Psoas muscle (tissue), 8 donors: ENCODE data around the gene ENPP3. TPM values are rescaled to one million over a fixed set of nuclear protein-coding genes. Genes with fewer than 3 reads are reported as not detected.

Experiments used
- ATAC-seq, 4 donors: fragments of 200-7000 bp; cut with Tn5 transposase; one replicate each; pipeline ENCODE4 v1.9.1; 2020; ENCODE audit warnings: moderate library complexity in 3 of 4, mild to moderate bottlenecking in 2 of 4
- DNase-seq, 2 donors: peaks; one replicate each; pipeline ENCODE4 v3.0.0-alpha.2; 2020
- H3K27ac ChIP-seq: fragments of 200-600 bp; one replicate; pipeline ENCODE4 v1.8.0; 2022
- H3K27me3 ChIP-seq, 3 donors: fragments of 200-600 bp in 1 of 3; one replicate each; pipeline versions ENCODE4 v1.6.1 to v1.8.0; 2013 to 2022; ENCODE audit warnings: low read length in 2 of 3, mild to moderate bottlenecking in 2 of 3, moderate library complexity in 1 of 3; ENCODE audit not compliant: insufficient read depth in 3 of 3
- H3K36me3 ChIP-seq, 2 donors: fragments of 200-600 bp in 1 of 2; one replicate each; pipeline versions ENCODE4 v1.6.1 to v1.8.0; 2013 to 2022; ENCODE audit warnings: low read depth in 1 of 2, mild to moderate bottlenecking in 1 of 2, moderate library complexity in 1 of 2; ENCODE audit not compliant: insufficient read depth in 1 of 2
- H3K4me1 ChIP-seq: fragments of 200-600 bp; one replicate; pipeline ENCODE4 v1.8.0; 2022
- H3K4me3 ChIP-seq: fragments of 200-600 bp; one replicate; pipeline ENCODE4 v1.8.0; 2022; ENCODE audit warnings: mild to moderate bottlenecking
- H3K9me3 ChIP-seq: fragments of 200-600 bp; one replicate; pipeline ENCODE4 v1.8.0; 2022
- WGBS, 3 donors: extraction: QIAGEN DNeasy Blood & Tissue Kit; methylation state at CpG; one replicate each; pipeline versions ENCODE4 v1.1.6 to v1.1.7; 2013; 5-methylcytosine and 5-hydroxymethylcytosine counted together
- intact Hi-C, 2 donors: fragments of 100-400 bp; cut with DNase I; formaldehyde crosslinking; loops; one replicate each; pipeline versions ENCODE4 v1.11.0 to v1.14.2; 2022
- polyA plus RNA-seq, 3 donors: library from polyadenylated mRNA; stranded (reverse); fragments of 200-250 nt; gene quantifications; one replicate each; pipeline ENCODE4 v1.2.3, GENCODE V29; 2013
- total RNA-seq, 4 donors: library from RNA; stranded (reverse); fragmentation: NEBNext Ultra II Directional in 2 of 4; extraction: Animal tissue kit (Norgen Biotek cat#: 25700) in 2 of 4; gene quantifications; one replicate each; pipeline versions ENCODE4 v1.2.1 to v1.2.4, GENCODE V29; 2021 to 2023
- TF ChIP-seq, protein P1 (sequence below): fragments of 200-600 bp; IDR thresholded peaks from one replicate; pipeline ENCODE4 v1.8.0; 2022; ENCODE audit warnings: antibody characterized with exemption
- donor health status: healthy with polysubstance abuse.
- donor health status: DM: no; HTN: no; CAD: no; lungs with moderate emphysema.
- donor health status: Bipolar disorder and iron deficiency.
- donor health status: healthy.
- donor health status: DM: yes; HTN: yes; CAD: no.
- donor health status: DM: no; HTN: no; CAD: no.
- donor health status: DM: no; HTN: no; CAD: no.
- donor health status: DM: yes; HTN: yes; CAD: no.

The ENPP3 gene
- total and polyA plus RNA-seq, 7 donors: 0.04 to 0.34 (median 0.13) TPM; not detected in 1

DNA sequence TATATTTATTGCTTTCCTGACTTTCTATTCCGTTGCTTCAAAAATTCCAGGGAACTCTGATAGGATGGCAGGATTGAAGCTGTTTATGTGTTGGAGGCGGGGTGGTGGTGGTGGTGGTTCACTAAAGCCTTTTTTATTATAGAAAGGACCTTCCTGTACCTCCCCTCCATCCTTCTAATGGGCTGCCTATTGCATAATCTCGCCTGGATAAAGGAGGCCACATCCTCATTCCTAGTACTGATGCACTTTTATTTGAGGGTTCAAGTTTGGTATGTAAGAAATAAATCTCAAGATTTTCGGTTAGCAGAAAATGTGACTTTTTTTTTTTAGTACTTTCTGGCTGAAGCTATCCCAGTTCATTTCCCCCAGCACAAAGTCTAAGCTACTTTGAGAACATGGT lies 92.4 kb downstream of the ENPP3 start:
- Histone ChIP-seq H3K36me3 (peaks cover 0 to 3% of the 10 kb centered on the region in 2 donors), H3K27me3 (no peaks in the 10 kb centered on the region), H3K9me3 (no peaks in the 10 kb centered on the region), H3K4me1 (no peaks in the 10 kb centered on the region), H3K4me3 (no peak overlapping the region), H3K27ac (no peak overlapping the region)
- ATAC-seq (no peak), DNase-seq (no peak)
- TF ChIP-seq, protein P1, sequence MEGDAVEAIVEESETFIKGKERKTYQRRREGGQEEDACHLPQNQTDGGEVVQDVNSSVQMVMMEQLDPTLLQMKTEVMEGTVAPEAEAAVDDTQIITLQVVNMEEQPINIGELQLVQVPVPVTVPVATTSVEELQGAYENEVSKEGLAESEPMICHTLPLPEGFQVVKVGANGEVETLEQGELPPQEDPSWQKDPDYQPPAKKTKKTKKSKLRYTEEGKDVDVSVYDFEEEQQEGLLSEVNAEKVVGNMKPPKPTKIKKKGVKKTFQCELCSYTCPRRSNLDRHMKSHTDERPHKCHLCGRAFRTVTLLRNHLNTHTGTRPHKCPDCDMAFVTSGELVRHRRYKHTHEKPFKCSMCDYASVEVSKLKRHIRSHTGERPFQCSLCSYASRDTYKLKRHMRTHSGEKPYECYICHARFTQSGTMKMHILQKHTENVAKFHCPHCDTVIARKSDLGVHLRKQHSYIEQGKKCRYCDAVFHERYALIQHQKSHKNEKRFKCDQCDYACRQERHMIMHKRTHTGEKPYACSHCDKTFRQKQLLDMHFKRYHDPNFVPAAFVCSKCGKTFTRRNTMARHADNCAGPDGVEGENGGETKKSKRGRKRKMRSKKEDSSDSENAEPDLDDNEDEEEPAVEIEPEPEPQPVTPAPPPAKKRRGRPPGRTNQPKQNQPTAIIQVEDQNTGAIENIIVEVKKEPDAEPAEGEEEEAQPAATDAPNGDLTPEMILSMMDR: no peak
- intact Hi-C loops: no loop called here
- 68 to 81% (median 75%) methylated on average over 4 of the region's 4 CpGs for WGBS, 3 donors

DNA sequence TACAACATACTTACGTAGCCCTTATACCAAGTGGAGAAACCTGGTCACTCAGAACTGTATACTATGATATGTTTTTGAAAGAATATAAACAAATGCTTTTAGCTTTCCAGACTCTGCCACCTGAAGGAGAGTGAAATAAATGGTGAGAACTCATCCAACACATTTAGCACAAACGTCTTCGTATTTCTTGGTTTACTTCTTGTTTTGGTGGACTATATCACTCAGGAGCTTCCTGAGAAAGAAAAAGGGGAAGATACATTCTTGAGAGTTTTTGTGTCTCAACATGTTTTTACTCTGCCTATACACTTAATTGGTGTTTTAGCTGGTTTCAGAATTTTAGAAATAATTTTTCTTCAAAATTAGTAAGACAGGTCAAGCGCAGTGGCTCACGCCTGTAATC lies 93.2 kb downstream of the ENPP3 start:
- WGBS, 3 donors: 81 to 97% (median 89%) methylated on average over 5 of the region's 5 CpGs
- TF ChIP-seq, protein P1: no peak
- H3K27me3 ChIP-seq: no peaks in the 10 kb centered on the region
- no peaks in the 10 kb centered on the region for H3K9me3 ChIP-seq
- H3K36me3 ChIP-seq: peaks cover 0 to 3% of the 10 kb centered on the region in 2 donors
- no peaks in the 10 kb centered on the region for H3K4me1 ChIP-seq
- intact Hi-C loops: no loop called here
- H3K4me3 ChIP-seq: no peak overlapping the region
- no peak overlapping the region for H3K27ac ChIP-seq
- no peak for DNase-seq
- no peak for ATAC-seq

DNA sequence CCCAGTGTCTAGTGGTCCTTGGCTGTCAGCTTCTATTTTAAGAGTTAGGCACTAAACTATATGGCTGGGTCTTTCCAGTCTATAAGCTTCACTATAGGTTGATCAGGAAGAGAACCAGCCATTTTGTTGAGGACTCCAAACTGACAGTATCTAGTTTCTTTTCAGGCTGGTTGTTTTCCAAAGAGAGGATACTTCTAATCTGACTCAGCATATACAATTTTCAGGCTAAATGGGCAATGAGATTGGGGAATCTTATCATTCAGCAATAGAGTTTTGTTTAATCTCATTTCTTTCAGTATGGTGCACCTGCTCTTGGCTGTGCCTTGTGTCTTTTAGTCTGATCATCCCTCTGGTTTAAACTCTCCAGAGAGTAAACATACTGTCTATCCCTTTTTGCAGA lies 94.1 kb downstream of the ENPP3 start:
- intact Hi-C loops: no loop called here
- TF ChIP-seq, protein P1: no peak

DNA sequence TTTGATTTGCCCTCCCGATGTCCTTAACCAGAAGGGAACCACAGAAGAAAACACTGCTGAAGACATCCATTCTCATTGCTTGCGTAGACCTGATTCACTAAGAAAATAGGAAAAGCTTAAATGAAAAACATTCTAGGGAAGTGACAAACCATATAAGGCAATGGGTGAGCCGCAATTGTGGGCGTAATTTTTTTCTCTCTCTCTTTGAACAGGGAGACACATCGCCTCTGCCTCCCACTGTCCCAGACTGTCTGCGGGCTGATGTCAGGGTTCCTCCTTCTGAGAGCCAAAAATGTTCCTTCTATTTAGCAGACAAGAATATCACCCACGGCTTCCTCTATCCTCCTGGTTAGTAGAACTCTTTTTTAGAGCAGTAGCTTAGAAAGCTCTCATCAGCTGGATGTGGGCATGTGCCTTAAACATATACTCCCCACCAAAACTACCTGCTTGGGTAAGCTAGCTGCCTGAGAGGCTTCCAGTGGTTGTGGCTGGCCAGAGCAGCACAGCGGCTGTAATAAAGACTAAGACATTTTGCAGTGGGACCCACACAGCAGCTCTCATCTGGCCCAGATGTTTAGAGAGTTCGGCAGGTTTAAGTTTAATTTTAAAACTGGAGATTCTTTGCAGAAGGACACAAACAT lies 96.4 kb downstream of the ENPP3 start:
- 67 to 71% (median 68%) methylated on average over 9 of the region's 9 CpGs for WGBS, 3 donors
- TF ChIP-seq, protein P1: no peak
- no peak for DNase-seq
- H3K4me1 ChIP-seq: no peaks in the 10 kb centered on the region
- intact Hi-C loops: no loop called here
- no peak for ATAC-seq
- no peaks in the 10 kb centered on the region for H3K27me3 ChIP-seq
- no peak overlapping the region for H3K27ac ChIP-seq
- H3K36me3 ChIP-seq: no peaks in the 10 kb centered on the region
- H3K9me3 ChIP-seq: no peaks in the 10 kb centered on the region
- no peak overlapping the region for H3K4me3 ChIP-seq

More for the DNA sequence above, 94.1 kb downstream of the ENPP3 start:
- H3K27me3 ChIP-seq: no peaks in the 10 kb centered on the region
- ATAC-seq: no peak
- no peak overlapping the region for H3K4me3 ChIP-seq
- H3K36me3 ChIP-seq: peaks cover 0 to 3% of the 10 kb centered on the region in 2 donors
- H3K9me3 ChIP-seq: no peaks in the 10 kb centered on the region
- H3K4me1 ChIP-seq: no peaks in the 10 kb centered on the region
- DNase-seq: no peak
- H3K27ac ChIP-seq: no peak overlapping the region
